Esophagus (tissue), 2 donors: Measurements from ENCODE around the gene KIF16B. TPM values are rescaled to one million over a fixed set of nuclear protein-coding genes. Genes with fewer than 3 reads are reported as not detected.

Experiments used
- H3K27ac ChIP-seq, 2 donors: one replicate each; pipeline ENCODE4 v1.5.1; 2013; ENCODE audit warnings: low read depth in 2 of 2, mild to moderate bottlenecking in 2 of 2, inconsistent platforms in 1 of 2, low read length in 1 of 2, moderate library complexity in 1 of 2
- H3K27me3 ChIP-seq, 2 donors: one replicate each; pipeline ENCODE4 v1.6.1; 2013; ENCODE audit warnings: low read length in 2 of 2, control low read depth in 1 of 2, mild to moderate bottlenecking in 1 of 2; ENCODE audit not compliant: insufficient read depth in 2 of 2, control insufficient read depth in 1 of 2
- H3K36me3 ChIP-seq, 2 donors: one replicate each; pipeline ENCODE4 v1.6.1; 2013; ENCODE audit warnings: low read length in 1 of 2; ENCODE audit not compliant: control insufficient read depth in 2 of 2, insufficient read depth in 2 of 2
- H3K4me1 ChIP-seq, 2 donors: one replicate each; pipeline ENCODE4 v1.6.1; 2013; ENCODE audit warnings: low read length in 1 of 2; ENCODE audit not compliant: control insufficient read depth in 2 of 2, insufficient read depth in 2 of 2
- H3K4me3 ChIP-seq, 2 donors: one replicate each; pipeline ENCODE4 v1.5.1; 2013; ENCODE audit warnings: low read length in 2 of 2, mild to moderate bottlenecking in 2 of 2, low read depth in 1 of 2, moderate library complexity in 1 of 2
- H3K9me3 ChIP-seq, 2 donors: one replicate each; pipeline ENCODE4 v1.6.1; 2013; ENCODE audit warnings: mild to moderate bottlenecking in 2 of 2, low read depth in 1 of 2, low read length in 1 of 2, moderate library complexity in 1 of 2; ENCODE audit not compliant: control insufficient read depth in 2 of 2, insufficient read depth in 1 of 2
- WGBS, 2 donors: extraction: QIAGEN DNeasy Blood & Tissue Kit; methylation state at CpG; one replicate each; pipeline ENCODE4 v1.1.7; 2013; 5-methylcytosine and 5-hydroxymethylcytosine counted together
- polyA plus RNA-seq, 2 donors: library from polyadenylated mRNA; stranded (reverse); fragments of 200-250 nt; gene quantifications; one replicate each; pipeline ENCODE4 v1.2.3, GENCODE V29; 2013
- donor health status: healthy with polysubstance abuse.
- donor health status: Bipolar disorder and iron deficiency.

KIF16B gene
- polyA plus RNA-seq, 2 donors = 5.2 to 7.3 TPM

DNA sequence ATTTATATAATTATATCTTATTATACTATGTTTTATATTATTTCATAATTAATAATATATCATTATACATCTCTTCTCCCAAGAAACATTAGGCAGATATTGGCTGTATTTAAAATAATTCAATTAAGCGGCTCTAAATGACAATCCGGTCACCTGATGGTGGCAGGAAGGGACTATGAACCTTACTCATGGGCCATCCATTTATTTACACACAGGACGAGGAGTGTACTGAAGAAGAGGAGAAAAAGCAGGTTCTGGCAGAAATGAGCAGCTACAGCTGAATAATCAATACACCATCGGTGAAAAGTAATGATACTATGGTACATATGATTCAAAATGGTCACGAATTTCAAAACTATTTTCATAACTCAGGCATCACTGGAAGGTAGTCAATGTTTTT is 277.7 kb downstream of the KIF16B start:
- H3K36me3 ChIP-seq = no peaks in the 10 kb centered on the region
- no peaks in the 10 kb centered on the region for H3K27me3 ChIP-seq
- no peaks in the 10 kb centered on the region for H3K4me1 ChIP-seq
- H3K4me3 ChIP-seq = no peak overlapping the region
- 86 to 93% methylated on average over 5 of the region's 5 CpGs for WGBS, 2 donors
- H3K9me3 ChIP-seq = no peaks in the 10 kb centered on the region
- no peak overlapping the region for H3K27ac ChIP-seq

DNA sequence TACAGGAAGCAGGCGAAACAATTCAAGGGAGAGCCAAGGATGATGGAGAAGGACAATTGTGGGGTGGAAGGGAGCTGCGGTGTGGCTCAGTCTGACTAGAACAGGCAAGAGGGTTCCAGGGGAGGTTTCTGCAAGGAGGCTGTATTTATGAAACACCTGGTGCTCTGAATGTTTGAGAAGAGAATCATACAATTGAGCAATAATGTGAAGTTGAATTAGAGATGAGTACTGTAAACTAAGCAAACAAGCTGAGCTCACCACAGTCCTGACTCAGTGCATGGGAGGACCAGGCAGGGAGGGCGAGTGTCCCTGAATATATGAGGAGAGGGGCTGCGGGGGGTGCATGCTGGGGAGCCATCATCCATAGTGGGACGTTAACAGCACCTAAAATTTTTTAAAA is 279.7 kb downstream of the KIF16B start:
- Histone ChIP-seq H3K36me3 (no peaks in the 10 kb centered on the region), H3K4me1 (no peaks in the 10 kb centered on the region), H3K4me3 (no peak overlapping the region), H3K27ac (no peak overlapping the region), H3K9me3 (no peaks in the 10 kb centered on the region), H3K27me3 (no peaks in the 10 kb centered on the region)
- 90 to 91% methylated on average over 5 of the region's 5 CpGs for WGBS, 2 donors

DNA sequence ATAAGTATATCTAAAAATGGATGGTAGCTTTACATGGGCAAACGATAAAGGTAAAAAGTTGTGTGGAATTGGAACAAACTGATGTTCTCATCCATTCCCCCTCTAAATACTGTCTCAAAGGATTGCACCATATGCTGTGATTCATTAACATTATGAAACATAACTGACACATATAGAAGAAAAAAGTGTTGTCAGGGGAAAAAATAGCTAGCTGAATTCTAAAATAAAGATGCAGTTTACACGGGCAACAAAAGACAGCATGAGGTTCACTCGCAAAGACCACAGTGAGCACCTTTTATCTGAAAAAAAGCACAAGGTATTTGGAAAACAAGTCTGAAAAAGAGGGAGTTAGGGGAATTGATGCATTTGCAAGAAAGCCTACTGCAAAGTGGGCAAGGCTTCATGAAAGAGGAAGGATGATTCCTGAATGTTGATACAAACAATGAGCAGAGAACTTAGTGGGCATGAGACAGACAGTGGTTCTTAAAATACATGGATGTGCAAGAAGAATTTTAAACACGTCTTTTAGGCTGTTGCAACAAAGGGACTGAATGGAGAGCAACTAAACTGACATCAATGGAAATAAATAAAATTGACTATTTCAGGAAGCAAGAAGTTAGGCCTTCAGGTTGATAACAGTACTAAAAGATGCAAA is 280.9 kb downstream of the KIF16B start:
- WGBS, 2 donors = 79 to 80% methylated on average over 4 of the region's 4 CpGs
- no peak overlapping the region for H3K27ac ChIP-seq
- H3K36me3 ChIP-seq = no peaks in the 10 kb centered on the region
- no peaks in the 10 kb centered on the region for H3K9me3 ChIP-seq
- H3K4me1 ChIP-seq = no peaks in the 10 kb centered on the region
- no peaks in the 10 kb centered on the region for H3K27me3 ChIP-seq
- H3K4me3 ChIP-seq = no peak overlapping the region

- WGBS, 2 donors = 70 to 73% methylated on average over 4 of the region's 4 CpGs
- H3K4me1 ChIP-seq = no peaks in the 10 kb centered on the region
- no peaks in the 10 kb centered on the region for H3K36me3 ChIP-seq
Measured at GRCh38 chr20:16290358-16290757, 282.9 kb downstream of the KIF16B start.

GRCh38 chr20:16287776-16288175 is 285.5 kb downstream of the KIF16B start:
- WGBS, 2 donors = 73 to 80% methylated on average over 2 of the region's 2 CpGs
- no peaks in the 10 kb centered on the region for H3K27me3 ChIP-seq
- peaks cover 0 to 2% of the 10 kb centered on the region in 2 donors for H3K36me3 ChIP-seq
- H3K4me1 ChIP-seq = no peaks in the 10 kb centered on the region
- H3K9me3 ChIP-seq = no peaks in the 10 kb centered on the region
- H3K27ac ChIP-seq = no peak overlapping the region
- H3K4me3 ChIP-seq = no peak overlapping the region

More at GRCh38 chr20:16290358-16290757, 282.9 kb downstream of the KIF16B start:
- H3K4me3 ChIP-seq = no peak overlapping the region
- no peaks in the 10 kb centered on the region for H3K9me3 ChIP-seq
- H3K27me3 ChIP-seq = no peaks in the 10 kb centered on the region
- no peak overlapping the region for H3K27ac ChIP-seq

DNA sequence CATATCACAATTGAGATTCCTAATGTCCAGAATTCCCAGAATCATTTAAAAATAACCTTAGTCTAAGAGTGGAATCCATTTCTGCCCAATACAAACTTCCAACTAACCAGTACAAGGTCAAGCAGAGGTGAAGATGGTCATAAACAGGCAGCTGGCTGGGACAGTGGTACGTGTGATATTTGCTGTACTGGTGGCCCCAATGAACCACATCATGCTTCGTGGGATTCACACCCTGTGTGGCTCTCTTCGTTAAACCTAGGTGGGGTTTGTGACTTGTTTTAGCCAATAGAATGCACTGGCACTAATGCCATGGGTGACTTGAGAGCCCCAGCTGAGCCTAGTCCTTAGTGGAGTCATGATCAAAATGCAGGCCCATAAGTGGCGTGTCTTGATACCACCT is 286.6 kb downstream of the KIF16B start:
- Histone ChIP-seq H3K27me3 (no peaks in the 10 kb centered on the region), H3K4me1 (no peaks in the 10 kb centered on the region), H3K9me3 (no peaks in the 10 kb centered on the region), H3K27ac (no peak overlapping the region), H3K36me3 (peaks cover 0 to 2% of the 10 kb centered on the region in 2 donors), H3K4me3 (no peak overlapping the region)
- 91 to 92% methylated on average over 4 of the region's 4 CpGs for WGBS, 2 donors

DNA sequence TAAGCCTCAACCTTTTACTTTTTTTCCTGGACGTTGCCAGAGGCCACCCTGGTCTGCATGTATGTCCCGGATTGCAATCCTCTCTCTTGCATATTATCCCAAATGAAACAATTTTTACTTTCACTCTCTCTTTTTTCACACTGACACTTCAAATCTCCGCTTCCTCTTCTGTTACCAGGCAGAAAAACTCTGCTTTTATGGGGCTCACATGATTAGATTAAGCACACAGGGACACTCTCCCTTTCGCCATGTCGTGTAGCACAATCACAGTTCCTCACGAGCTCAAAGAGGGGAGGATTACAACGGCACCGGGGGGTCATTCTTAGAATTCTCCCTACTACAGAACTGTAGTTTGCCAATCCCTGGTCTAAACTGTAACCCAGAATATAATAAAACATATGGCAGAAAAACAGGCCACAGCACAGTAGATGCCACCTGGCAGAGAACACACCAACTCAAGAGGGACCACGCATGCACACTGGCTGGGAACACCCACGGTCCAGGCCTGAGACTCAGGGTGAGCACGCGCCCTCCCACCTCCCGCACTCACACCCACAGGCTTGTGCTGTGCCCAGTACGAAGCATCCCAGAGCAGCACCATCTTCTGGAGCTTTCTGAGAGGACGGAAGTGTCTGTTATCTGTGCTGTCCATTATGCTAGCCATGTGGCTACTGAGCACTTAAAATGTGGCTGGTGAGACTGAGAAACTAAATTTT is 288.7 kb downstream of the KIF16B start:
- 79 to 88% methylated on average over 15 of the region's 15 CpGs for WGBS, 2 donors
- H3K4me3 ChIP-seq = no peak overlapping the region
- no peaks in the 10 kb centered on the region for H3K27me3 ChIP-seq
- H3K36me3 ChIP-seq = peaks cover 0 to 2% of the 10 kb centered on the region in 2 donors
- no peaks in the 10 kb centered on the region for H3K4me1 ChIP-seq
- H3K27ac ChIP-seq = no peak overlapping the region
- H3K9me3 ChIP-seq = no peaks in the 10 kb centered on the region

DNA sequence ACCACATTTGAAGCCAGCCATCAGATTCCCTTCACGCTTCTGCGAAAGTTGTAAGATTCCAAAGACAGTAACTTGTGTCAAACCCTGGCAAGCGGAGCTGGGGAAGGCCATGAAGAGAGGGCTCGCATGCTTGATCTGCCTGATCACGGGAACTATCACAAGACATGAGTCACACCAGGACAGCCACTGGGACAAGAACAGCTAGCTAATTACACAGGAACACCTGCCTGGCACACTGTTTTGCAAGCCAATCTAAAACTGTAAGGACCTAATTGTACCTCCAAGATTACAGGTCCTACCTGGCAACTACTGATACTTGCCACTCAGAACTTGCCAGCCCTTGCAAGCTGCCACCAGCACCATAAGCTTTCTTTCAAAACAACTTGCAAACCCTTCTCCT is 289.3 kb downstream of the KIF16B start:
- Histone ChIP-seq H3K27me3 (no peaks in the 10 kb centered on the region), H3K36me3 (peaks cover 0 to 2% of the 10 kb centered on the region in 2 donors), H3K4me3 (no peak overlapping the region), H3K27ac (no peak overlapping the region), H3K4me1 (no peaks in the 10 kb centered on the region), H3K9me3 (no peaks in the 10 kb centered on the region)
- 82 to 89% methylated on average over 5 of the region's 5 CpGs for WGBS, 2 donors

GRCh38 chr20:16283307-16283706 is 289.9 kb downstream of the KIF16B start:
- no peak overlapping the region for H3K4me3 ChIP-seq
- no peaks in the 10 kb centered on the region for H3K4me1 ChIP-seq
- no peaks in the 10 kb centered on the region for H3K27me3 ChIP-seq
- peaks cover 0 to 2% of the 10 kb centered on the region in 2 donors for H3K36me3 ChIP-seq
- 87 to 91% methylated on average over 6 of the region's 6 CpGs for WGBS, 2 donors
- H3K27ac ChIP-seq = no peak overlapping the region
- no peaks in the 10 kb centered on the region for H3K9me3 ChIP-seq

GRCh38 chr20:16280219-16280618 is 293.0 kb downstream of the KIF16B start:
- Histone ChIP-seq H3K36me3 (peaks cover 0 to 2% of the 10 kb centered on the region in 2 donors), H3K4me1 (no peaks in the 10 kb centered on the region), H3K27ac (no peak overlapping the region), H3K9me3 (no peaks in the 10 kb centered on the region), H3K4me3 (no peak overlapping the region), H3K27me3 (no peaks in the 10 kb centered on the region)
- WGBS, 2 donors = 94% methylated on average over 2 of the region's 2 CpGs
